Muscle layer of duodenum (tissue), 2 donors: ENCODE measurements around the gene MARCHF9.
A peak's percentile ranks its signal among the peaks of the same experiment; 100 is the strongest.

Experiments
- H3K27ac ChIP-seq: one replicate; pipeline ENCODE4 v1.7.0; 2013; ENCODE audit warnings: mild to moderate bottlenecking, low read length
- H3K27me3 ChIP-seq: one replicate; pipeline ENCODE4 v1.7.0; 2013; ENCODE audit warnings: low read depth, mild to moderate bottlenecking, control low read depth, low read length
- H3K36me3 ChIP-seq, 2 donors: one replicate each; pipeline ENCODE4 v1.7.0; 2013; ENCODE audit warnings: low read length in 2 of 2, control low read depth in 1 of 2, mild to moderate bottlenecking in 1 of 2; ENCODE audit not compliant: insufficient read depth in 2 of 2, control insufficient read depth in 1 of 2
- H3K4me1 ChIP-seq, 2 donors: one replicate each; pipeline ENCODE4 v1.7.0; 2013; ENCODE audit warnings: low read length in 2 of 2, mild to moderate bottlenecking in 2 of 2, control low read depth in 1 of 2, moderate library complexity in 1 of 2; ENCODE audit not compliant: insufficient read depth in 2 of 2, control insufficient read depth in 1 of 2
- H3K4me3 ChIP-seq, 2 donors: one replicate each; pipeline ENCODE4 v1.7.0; 2013; ENCODE audit warnings: low read length in 2 of 2, low read depth in 1 of 2, mild to moderate bottlenecking in 1 of 2
- H3K9me3 ChIP-seq, 2 donors: one replicate each; pipeline ENCODE4 v1.7.0; 2013; ENCODE audit warnings: low read length in 2 of 2, control low read depth in 1 of 2, mild to moderate bottlenecking in 1 of 2; ENCODE audit not compliant: control insufficient read depth in 1 of 2
- donor health status: healthy.

The MARCHF9 gene

DNA sequence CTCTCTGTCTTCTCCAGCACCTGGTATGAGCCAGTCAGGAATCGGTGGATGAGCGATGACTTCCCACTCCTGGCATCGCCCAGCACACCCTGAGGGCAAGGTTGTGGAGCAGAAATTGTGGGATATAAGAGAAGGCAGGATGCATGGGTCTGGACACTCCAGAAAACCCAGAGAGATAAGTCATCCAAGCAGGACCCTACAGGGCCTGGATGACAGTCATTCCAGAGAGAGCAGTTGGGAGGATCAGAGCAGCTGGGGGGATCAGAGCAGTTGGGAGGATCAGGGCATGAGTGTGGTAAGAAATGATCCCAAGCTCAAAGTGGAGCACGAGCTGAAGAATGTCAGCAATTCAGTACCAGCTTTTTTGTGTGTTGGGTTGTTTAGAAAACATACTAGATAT lies 20.3 kb upstream of the MARCHF9 start:
- H3K4me1 ChIP-seq = peaks cover 0 to 42% of the 10 kb centered on the region in 2 donors
- H3K9me3 ChIP-seq = no peaks in the 10 kb centered on the region
- H3K4me3 ChIP-seq = no peak overlapping the region
- H3K27me3 ChIP-seq = peaks cover 32% of the 10 kb centered on the region
- no peaks in the 10 kb centered on the region for H3K36me3 ChIP-seq
- no peak overlapping the region for H3K27ac ChIP-seq

DNA sequence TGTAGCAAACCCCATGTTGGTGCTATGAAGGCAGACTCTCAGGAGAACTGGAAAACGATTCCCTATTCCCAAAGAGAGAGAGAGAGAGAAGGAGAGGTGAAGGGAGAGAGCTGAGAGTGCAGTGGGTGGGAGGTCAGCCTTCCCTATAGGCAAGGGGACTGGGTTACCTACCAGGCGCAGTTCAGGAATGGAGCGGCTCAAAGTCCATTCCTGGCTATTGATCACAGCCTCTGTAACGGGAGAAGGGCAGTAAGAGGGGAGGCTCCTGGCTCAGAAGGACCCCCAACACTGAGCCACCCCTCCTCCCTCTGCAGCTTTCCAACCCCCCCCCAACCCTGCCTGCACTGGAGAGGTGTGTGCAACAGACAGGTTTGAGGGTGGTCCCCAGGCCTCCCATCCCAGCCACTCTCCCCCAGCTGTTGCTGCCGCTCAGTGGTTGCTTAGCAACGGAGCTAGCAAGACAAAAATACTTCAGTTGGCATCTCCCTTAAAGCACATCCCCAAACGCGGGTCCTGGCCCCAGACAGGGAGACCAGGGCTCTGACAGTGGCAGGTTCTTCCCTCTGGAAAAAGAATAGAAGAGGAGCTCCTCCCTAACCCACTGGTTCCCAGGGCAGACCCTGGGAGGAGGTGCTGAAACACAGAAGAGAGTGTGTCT lies 19.6 kb upstream of the MARCHF9 start:
- Histone ChIP-seq H3K27ac (no peak overlapping the region), H3K36me3 (no peaks in the 10 kb centered on the region), H3K4me3 (no peak overlapping the region), H3K4me1 (peaks cover 0 to 42% of the 10 kb centered on the region in 2 donors), H3K27me3 (peaks cover 34% of the 10 kb centered on the region), H3K9me3 (no peaks in the 10 kb centered on the region)

DNA sequence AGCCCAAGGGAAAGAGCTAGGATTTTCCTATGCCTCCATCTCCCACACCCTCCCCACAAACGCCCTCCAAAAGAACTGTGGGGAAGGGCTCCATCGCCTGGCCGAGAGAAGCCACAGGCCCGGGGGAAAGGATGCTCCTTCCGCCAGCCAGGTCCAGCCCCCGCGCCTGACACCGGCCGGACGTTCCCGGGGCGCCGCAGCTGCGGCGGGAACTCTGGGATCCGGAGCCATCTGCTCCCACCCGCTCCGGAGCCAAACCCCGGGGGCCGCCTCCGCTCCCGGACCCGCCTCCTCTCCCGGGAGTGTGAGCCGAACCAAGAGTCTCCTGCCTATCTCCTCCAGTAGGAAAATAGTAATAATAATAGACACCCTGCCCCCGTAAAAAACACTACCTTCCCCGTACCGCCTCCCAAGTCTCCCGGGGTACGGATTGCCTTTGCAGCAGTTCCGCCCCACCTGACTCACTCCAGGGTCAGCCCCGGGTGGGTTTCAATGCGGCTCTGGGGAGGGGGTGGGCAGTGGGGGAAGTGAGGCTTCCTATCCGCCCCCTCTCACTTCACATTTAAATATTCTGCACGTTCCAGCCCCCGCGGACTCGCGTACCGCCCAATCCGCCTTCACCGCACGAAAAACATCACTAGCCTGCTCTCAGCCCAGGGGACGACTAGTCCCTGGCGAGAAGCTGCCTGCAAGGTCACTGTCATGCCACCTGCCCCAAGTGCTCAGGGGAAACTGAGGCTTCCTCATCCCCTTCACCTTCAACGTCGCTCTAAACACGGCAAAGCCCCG lies 18.8 kb upstream of the MARCHF9 start:
- H3K36me3 ChIP-seq = no peaks in the 10 kb centered on the region
- H3K9me3 ChIP-seq = no peaks in the 10 kb centered on the region
- H3K4me1 ChIP-seq = peaks cover 0 to 42% of the 10 kb centered on the region in 2 donors
- H3K27me3 ChIP-seq = peaks cover 35% of the 10 kb centered on the region
- H3K27ac ChIP-seq = no peak overlapping the region
- H3K4me3 ChIP-seq = peak overlapping the region in 1 of 2 donors; percentile 29

DNA sequence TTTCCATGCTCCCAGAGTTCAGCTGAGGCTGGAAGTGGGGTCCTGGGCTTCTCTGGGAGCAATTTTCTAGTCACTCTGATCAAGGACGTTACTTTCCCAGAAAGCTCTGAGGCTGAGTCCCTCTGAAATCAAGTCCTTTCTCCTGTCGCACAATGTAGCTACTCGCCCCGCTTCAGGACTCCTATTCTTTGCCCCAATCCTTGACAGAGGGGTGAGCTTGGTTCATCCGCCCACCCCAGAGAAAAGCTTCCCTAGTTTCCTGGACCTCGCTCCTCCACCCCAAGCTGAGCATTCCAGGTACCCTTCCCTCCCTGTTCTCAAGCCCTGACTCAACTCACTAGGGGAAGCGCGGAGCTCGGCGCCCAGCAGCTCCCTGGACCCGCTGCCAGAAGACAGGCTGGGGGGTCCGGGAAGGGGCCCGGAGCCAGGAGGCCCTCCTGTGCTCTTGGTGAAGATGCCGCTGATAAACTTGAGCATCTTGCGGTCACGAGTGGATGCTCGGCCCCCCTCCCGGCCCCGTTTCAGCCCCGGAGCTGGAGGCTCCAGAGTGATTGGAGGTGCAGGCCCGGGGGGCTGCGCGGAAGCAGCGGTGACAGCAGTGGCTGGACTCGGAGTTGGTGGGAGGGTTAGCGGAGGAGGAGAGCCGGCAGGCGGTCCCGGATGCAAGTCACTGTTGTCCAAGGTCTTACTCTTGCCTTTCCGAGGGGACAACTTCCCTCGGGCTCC lies 18.0 kb upstream of the MARCHF9 start:
- Histone ChIP-seq H3K9me3 (no peaks in the 10 kb centered on the region), H3K4me1 (peaks cover 0 to 42% of the 10 kb centered on the region in 2 donors), H3K27ac (no peak overlapping the region), H3K36me3 (no peaks in the 10 kb centered on the region), H3K4me3 (no peak overlapping the region), H3K27me3 (peaks cover 38% of the 10 kb centered on the region)

DNA sequence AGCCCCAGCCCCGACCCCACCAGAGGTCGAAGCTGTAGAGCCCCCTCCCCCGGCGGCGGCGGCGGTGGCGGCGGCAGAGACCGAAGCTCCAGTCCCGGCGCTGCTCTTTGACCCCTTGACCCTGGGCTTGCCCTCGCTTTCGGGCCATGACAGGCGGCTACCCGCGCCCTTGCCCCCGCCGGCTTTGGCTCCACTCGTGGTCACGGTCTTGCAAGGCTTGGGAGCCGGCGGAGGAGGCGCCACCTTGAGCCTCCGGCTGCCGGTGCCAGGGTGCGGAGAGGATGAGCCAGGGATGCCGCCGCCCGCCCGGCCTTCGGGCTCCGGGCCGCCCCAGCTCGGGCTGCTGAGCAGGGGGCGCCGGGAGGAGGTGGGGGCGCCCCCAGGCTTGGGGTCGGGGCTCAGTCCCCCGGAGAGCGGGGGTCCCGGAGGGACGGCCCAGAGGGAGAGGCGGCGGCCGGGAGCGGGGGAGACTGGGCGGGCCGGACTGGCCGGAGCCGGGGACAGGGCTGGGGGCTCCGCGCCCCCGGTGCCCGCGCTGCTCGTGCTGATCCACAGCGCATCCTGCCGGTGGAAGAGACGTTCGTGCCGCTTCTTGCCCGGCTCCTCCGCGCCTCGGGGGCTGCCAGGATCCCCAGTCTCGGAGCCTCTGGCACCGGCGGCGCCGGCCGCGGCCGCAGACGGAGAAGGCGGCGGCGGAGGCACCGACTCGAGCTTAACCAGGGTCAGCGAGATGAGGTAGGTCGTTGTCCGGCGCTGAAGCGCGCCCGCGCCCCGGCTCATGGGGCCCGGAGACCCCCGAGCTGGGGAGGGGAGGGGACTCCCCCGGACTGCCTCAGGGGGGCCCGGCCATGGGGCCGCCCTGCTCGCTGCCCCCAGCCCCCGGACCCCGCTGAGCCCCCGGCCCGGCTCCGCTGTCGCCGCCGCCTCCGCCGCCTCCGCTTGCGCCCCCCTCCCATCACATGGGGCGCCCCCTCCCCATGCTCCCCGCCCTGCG lies 17.1 kb upstream of the MARCHF9 start:
- H3K9me3 ChIP-seq = no peaks in the 10 kb centered on the region
- H3K27ac ChIP-seq = no peak overlapping the region
- peaks cover 38% of the 10 kb centered on the region for H3K27me3 ChIP-seq
- H3K4me3 ChIP-seq = peak overlapping the region in 1 of 2 donors; percentile 60
- H3K4me1 ChIP-seq = peaks cover 0 to 42% of the 10 kb centered on the region in 2 donors
- H3K36me3 ChIP-seq = no peaks in the 10 kb centered on the region

DNA sequence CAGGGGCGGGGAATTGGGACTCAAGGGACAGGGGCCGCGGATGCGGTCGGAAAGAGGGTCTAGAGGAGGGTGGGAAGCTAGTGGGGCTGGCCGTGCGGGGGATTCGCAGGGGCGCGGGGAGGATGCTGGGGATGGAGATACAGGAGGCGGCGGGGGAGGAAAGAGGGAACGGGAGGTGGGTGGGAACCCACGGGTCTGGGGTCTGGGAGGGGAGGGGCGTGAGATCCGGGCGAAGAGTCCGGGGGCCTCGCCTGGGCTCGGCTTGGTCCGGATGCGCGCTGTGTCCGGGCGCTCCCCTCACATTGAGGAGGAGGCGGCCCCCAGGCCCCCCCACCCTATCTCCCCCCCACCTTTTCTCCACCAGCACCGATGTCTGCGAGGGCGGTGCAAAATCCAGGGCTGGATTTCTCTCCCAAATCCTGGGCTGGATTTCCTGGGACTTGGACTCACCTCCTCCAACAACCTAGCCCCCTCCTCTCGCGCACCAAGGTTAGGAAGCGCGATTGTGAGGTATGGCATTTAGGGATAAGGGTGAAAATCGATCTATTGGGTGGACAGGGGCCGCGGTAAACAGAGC lies 16.2 kb upstream of the MARCHF9 start, which contains the start of gene AGAP2:
Gene AGAP2 (minus strand): TSS at position 82 of the 577 bp plus-strand sequence. CDS start 496 bp downstream, outside the sequence.
- H3K9me3 ChIP-seq = no peaks in the 10 kb centered on the region
- no peak within 1 kb of the TSS for H3K27ac ChIP-seq
- peaks cover 0 to 42% of the 10 kb centered on the region in 2 donors for H3K4me1 ChIP-seq
- H3K36me3 ChIP-seq = no peaks in the 10 kb centered on the region
- H3K27me3 ChIP-seq = peaks cover 38% of the 10 kb centered on the region
- peak within 1 kb of the TSS in 1 of 2 donors; percentile 60 for H3K4me3 ChIP-seq

DNA sequence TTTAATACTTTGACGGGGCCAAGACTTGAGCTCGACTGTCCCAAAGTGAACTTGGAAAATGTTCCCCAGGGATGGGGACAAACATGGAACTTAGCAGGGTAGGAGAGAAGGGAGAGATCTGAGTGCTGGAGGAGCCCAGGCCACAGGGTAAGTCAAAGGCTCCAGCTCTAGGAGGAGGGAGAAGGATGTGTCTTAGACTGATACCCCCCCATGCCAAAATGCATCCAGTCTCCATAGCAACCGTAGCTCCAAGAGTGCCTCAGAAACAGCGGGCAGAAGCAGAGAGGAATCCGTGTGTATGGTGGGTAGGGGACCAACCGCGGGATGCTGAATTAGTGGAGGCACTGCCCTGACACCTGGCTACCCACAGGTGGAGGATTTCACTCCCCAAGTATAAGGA lies 15.5 kb upstream of the MARCHF9 start:
- H3K36me3 ChIP-seq = no peaks in the 10 kb centered on the region
- peaks cover 33% of the 10 kb centered on the region for H3K27me3 ChIP-seq
- H3K9me3 ChIP-seq = no peaks in the 10 kb centered on the region
- no peak overlapping the region for H3K27ac ChIP-seq
- peaks cover 0 to 42% of the 10 kb centered on the region in 2 donors for H3K4me1 ChIP-seq
- H3K4me3 ChIP-seq = no peak overlapping the region

DNA sequence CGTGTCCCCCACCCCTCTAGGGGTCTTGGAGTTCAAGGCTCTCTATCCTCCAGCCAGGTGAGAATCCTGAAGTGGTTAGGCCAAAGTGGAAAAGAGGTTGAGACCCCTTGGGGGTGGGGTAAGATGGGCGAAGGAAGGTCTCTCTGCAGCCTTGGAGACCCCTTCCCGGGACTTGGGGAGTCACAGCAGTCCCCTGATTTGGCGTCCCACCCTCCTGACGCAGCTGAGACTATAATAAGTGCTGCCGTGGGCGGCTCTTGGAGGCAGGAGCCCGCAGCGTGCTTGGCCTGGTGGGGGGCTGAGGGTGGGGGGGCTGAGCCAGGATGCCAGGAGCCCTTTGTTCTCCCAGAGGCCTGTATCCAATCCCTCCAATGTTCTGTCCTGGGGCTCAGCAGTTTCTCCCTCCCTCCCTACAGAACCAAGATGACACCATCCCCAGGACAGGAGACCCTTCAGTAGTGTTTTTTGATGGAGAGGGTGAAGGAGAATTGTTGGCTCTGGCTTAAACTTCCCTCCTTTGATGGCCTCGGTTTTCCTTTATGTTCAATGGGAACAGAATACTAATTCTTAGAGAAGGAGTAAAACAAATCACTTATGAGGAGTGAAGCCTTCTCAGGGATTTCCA lies 14.9 kb upstream of the MARCHF9 start:
- H3K4me1 ChIP-seq = peaks cover 0 to 42% of the 10 kb centered on the region in 2 donors
- H3K27me3 ChIP-seq = peaks cover 32% of the 10 kb centered on the region
- no peak overlapping the region for H3K4me3 ChIP-seq
- H3K27ac ChIP-seq = no peak overlapping the region
- H3K36me3 ChIP-seq = no peaks in the 10 kb centered on the region
- H3K9me3 ChIP-seq = no peaks in the 10 kb centered on the region

DNA sequence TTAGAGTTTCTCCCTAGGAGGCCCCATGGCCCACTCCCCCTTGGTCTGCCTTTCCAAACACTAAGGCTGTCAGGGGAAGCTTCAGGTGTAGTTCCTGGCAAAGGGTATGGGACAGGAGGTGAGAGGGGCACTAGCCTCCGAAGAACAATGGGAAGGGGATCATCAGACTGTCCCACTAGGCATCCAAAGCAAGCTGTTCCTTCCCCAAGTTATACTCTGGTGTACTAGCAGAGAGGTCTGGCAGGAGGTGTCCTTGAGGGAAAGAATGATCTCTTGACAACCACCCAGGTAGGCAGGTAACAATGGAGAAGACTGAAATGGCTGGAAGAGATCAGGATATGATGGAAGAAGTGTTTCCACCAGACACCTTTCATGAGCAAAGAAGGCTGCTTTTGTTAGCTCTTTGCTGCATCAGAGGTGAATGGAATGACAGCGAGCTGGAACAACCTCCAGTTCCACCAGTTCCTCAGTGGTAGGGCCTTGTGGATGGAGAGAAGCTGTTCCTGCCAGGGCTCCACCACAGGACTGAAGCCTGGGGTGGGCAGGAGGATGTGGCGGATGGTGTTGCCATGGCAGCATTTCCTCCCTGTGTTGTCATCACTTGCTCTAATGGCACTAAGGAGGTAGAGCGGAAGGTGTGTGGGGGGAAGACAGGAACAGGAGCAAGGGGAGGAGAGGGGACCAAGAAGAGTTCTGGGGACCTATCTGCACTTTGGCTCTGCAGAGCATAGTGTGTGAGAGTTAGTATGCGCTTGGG lies 14.1 kb upstream of the MARCHF9 start:
- Histone ChIP-seq H3K9me3 (no peaks in the 10 kb centered on the region), H3K4me3 (peak overlapping the region in 1 of 2 donors; percentile 37), H3K4me1 (peaks cover 6 to 40% of the 10 kb centered on the region in 2 donors), H3K27me3 (peaks cover 28% of the 10 kb centered on the region), H3K36me3 (no peaks in the 10 kb centered on the region), H3K27ac (no peak overlapping the region)
